Sigmoid colon (tissue), 7 donors: ENCODE data around the gene MAPKAP1. TPM values are rescaled to one million over a fixed set of nuclear protein-coding genes. Genes with fewer than 3 reads are reported as not detected.

Experiments used
- DNase-seq: peaks from one replicate; pipeline ENCODE4 v3.0.0-alpha.2; 2019
- H3K27ac ChIP-seq, 4 donors: fragments of 200-600 bp; sonication (generic); one replicate each; pipeline ENCODE4 v1.5.1; 2016 to 2019; ENCODE audit warnings: mild to moderate bottlenecking in 1 of 4
- H3K27me3 ChIP-seq, 3 donors: fragments of 200-600 bp; sonication (generic); one replicate each; pipeline ENCODE4 v1.5.1; 2019; ENCODE audit warnings: mild to moderate bottlenecking in 1 of 3
- H3K36me3 ChIP-seq, 4 donors: fragments of 200-600 bp; sonication (generic); one replicate each; pipeline ENCODE4 v1.5.1; 2016 to 2019
- H3K4me1 ChIP-seq, 4 donors: fragments of 200-600 bp; sonication (generic); one replicate each; pipeline ENCODE4 v1.5.1; 2017 to 2019
- H3K4me3 ChIP-seq, 4 donors: fragments of 200-600 bp; sonication (generic); one replicate each; pipeline ENCODE4 v1.5.1; 2017 to 2019; ENCODE audit warnings: mild to moderate bottlenecking in 2 of 4, moderate library complexity in 1 of 4
- H3K9me3 ChIP-seq, 4 donors: fragments of 200-600 bp in 3 of 4; sonication (generic) in 3 of 4; one replicate each; pipeline versions ENCODE4 v1.5.1 to v1.6.1; 2013 to 2019
- EP300 ChIP-seq, 4 donors: sonication (generic); formaldehyde crosslinking; IDR thresholded peaks; one replicate each; pipeline ENCODE4 v1.6.1; 2017; ENCODE audit warnings: antibody characterized with exemption in 4 of 4
- POLR2A ChIP-seq, 2 donors: fragments of 450-650 bp; IDR thresholded peaks; one replicate each; pipeline ENCODE4 v1.6.1; 2016; ENCODE audit warnings: antibody characterized with exemption in 2 of 2, mild to moderate bottlenecking in 2 of 2, moderate library complexity in 2 of 2
- POLR2AphosphoS5 ChIP-seq, 4 donors: sonication (generic); formaldehyde crosslinking; IDR thresholded peaks; one replicate each; pipeline ENCODE4 v1.6.1; 2017; ENCODE audit warnings: antibody characterized with exemption in 4 of 4
- WGBS, 2 donors: extraction: QIAGEN DNeasy Blood & Tissue Kit; methylation state at CpG; one replicate each; pipeline ENCODE4 v1.1.7; 2013; 5-methylcytosine and 5-hydroxymethylcytosine counted together
- intact Hi-C: fragments of 100-400 bp; cut with DNase I; formaldehyde crosslinking; loops from one replicate; pipeline ENCODE4 v1.15.1; 2023
- polyA plus RNA-seq, 3 donors: library from polyadenylated mRNA; stranded (reverse); fragments of 200-250 nt; gene quantifications; one replicate each; pipeline ENCODE4 v1.2.3, GENCODE V29; 2013
- total RNA-seq, 4 donors: library from RNA; depleted of rRNA; stranded (reverse); fragments of >200 nt; gene quantifications; one replicate each; pipeline ENCODE4 v1.1.0, GENCODE V29; 2016
- TF ChIP-seq, protein P1 (sequence below), 4 experiments: fragments of 450-650 bp in 3 of 4; fragments of 200-600 bp in 1 of 4; IDR thresholded peaks; one replicate each; pipeline ENCODE4 v1.5.1; 2016 to 2019; ENCODE audit warnings: antibody characterized with exemption in 4 of 4, mild to moderate bottlenecking in 3 of 4, moderate library complexity in 2 of 4
- donor health status: healthy with polysubstance abuse.
- donor health status: Bipolar disorder and iron deficiency.
- donor health status: healthy.

MAPKAP1 gene
- total and polyA plus RNA-seq, 7 donors: 37.2 to 155 (median 84.3) TPM

DNA sequence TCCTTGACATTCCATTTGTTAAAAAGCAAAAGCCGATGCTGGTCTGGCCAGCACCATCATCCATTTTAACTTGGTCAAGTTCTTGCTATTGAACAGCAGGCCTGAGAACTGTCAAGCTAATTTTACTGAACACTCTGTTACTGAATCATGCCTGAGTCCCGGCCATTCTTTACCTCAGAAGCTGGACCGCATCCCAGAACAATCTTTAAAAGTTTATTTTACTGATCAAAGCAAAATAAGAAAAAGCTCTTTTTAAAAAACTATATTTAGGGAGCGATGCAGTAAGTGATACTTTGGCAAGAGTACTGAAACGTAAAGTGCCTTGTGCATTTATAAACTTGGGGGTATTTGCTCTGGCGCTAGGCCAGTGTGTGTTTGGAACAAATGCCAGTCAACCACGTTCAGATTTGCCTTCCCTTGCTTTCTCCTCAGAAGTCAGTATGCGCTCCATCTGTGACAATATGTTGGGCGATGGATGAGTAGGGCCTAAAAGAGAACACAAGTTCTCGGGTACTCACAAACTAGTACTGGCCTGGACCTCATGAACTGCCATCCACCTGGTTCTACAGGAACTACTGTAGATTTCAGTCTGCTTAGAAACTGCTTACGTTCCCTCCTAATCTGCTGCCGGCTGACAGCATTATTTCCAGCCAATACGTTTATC is 161.9 kb downstream of the MAPKAP1 start:
- Histone ChIP-seq H3K4me1 (peaks cover 0 to 79% (median 74%) of the 10 kb centered on the region in 4 donors), H3K9me3 (no peaks in the 10 kb centered on the region), H3K27ac (peak overlapping the region; percentile 72 to 81 (median 76)), H3K27me3 (no peaks in the 10 kb centered on the region), H3K4me3 (no peak overlapping the region), H3K36me3 (no peaks in the 10 kb centered on the region)
- intact Hi-C loops: loop anchor here (5.0 kb wide), 1 partner anchor 63 kb away; no protein-coding TSS in a partner anchor
- WGBS, 2 donors: 74 to 80% methylated on average over 13 of the region's 13 CpGs
- TF ChIP-seq, protein P1, sequence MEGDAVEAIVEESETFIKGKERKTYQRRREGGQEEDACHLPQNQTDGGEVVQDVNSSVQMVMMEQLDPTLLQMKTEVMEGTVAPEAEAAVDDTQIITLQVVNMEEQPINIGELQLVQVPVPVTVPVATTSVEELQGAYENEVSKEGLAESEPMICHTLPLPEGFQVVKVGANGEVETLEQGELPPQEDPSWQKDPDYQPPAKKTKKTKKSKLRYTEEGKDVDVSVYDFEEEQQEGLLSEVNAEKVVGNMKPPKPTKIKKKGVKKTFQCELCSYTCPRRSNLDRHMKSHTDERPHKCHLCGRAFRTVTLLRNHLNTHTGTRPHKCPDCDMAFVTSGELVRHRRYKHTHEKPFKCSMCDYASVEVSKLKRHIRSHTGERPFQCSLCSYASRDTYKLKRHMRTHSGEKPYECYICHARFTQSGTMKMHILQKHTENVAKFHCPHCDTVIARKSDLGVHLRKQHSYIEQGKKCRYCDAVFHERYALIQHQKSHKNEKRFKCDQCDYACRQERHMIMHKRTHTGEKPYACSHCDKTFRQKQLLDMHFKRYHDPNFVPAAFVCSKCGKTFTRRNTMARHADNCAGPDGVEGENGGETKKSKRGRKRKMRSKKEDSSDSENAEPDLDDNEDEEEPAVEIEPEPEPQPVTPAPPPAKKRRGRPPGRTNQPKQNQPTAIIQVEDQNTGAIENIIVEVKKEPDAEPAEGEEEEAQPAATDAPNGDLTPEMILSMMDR (IDR thresholded peaks at IDR 0.05): no peak
- TF ChIP-seq POLR2A (IDR thresholded peaks at IDR 0.05) (no peak), POLR2AphosphoS5 (IDR thresholded peaks at IDR 0.05) (peak in 3 of 4 donors; percentile 23 to 58 (median 47)), EP300 (IDR thresholded peaks at IDR 0.05) (no peak)
- DNase-seq: no peak

DNA sequence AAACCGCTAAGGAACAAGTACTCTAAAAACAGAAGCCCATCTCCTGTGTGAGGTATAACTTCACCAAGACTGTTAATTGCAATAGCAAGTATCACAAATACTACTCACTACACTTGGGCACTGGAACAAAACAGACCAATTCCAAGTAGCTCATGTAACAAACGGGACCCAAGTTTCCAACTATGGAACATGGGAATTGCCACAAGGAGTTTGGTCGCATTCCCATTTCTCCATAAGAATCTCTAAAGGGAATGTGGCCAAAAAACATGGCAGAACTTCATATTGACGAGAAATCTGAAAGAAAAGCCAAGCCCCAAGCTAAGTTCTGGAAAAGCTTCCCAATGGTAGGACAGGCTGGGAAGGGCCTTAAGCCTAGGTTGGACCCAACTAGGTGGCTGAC is 162.5 kb downstream of the MAPKAP1 start:
- Histone ChIP-seq H3K36me3 (no peaks in the 10 kb centered on the region), H3K4me1 (peaks cover 0 to 79% (median 71%) of the 10 kb centered on the region in 4 donors), H3K27ac (peak overlapping the region; percentile 72 to 81 (median 76)), H3K4me3 (no peak overlapping the region), H3K9me3 (no peaks in the 10 kb centered on the region), H3K27me3 (no peaks in the 10 kb centered on the region)
- TF ChIP-seq POLR2A (IDR thresholded peaks at IDR 0.05) (no peak), POLR2AphosphoS5 (IDR thresholded peaks at IDR 0.05) (no peak), EP300 (IDR thresholded peaks at IDR 0.05) (no peak)
- TF ChIP-seq, protein P1 (IDR thresholded peaks at IDR 0.05): no peak
- no peak for DNase-seq
- 92 to 96% methylated on average over 4 of the region's 4 CpGs for WGBS, 2 donors
- intact Hi-C loops: no loop called here

DNA sequence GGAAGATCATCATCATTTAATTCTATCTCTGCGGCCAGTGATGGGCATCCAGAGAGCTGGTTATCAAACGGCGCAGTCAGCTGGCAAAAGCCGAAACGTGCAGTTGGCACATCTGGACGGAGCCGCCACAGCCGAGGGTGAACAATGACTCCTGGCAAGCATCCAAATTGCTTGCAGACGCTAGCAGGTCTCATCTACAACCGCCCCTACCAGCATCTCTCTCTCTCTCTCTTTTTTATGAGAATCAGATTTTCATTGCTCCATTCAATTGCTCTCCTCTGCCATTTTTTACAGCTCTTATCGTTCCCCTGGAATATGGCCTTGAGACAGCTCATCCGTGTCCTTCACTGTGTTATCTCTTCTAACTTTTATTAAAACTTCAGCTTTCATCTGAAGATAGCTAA is 165.2 kb downstream of the MAPKAP1 start:
- DNase-seq: no peak
- 70 to 85% methylated on average over 12 of the region's 12 CpGs for WGBS, 2 donors
- no peak for TF ChIP-seq POLR2AphosphoS5 (IDR thresholded peaks at IDR 0.05)
- TF ChIP-seq POLR2A (IDR thresholded peaks at IDR 0.05): no peak
- no peak for TF ChIP-seq EP300 (IDR thresholded peaks at IDR 0.05)
- H3K4me1 ChIP-seq: peaks cover 0 to 73% (median 65%) of the 10 kb centered on the region in 4 donors
- H3K36me3 ChIP-seq: no peaks in the 10 kb centered on the region
- intact Hi-C loops: no loop called here
- no peaks in the 10 kb centered on the region for H3K27me3 ChIP-seq
- H3K9me3 ChIP-seq: no peaks in the 10 kb centered on the region
- H3K4me3 ChIP-seq: no peak overlapping the region
- no peak overlapping the region for H3K27ac ChIP-seq

DNA sequence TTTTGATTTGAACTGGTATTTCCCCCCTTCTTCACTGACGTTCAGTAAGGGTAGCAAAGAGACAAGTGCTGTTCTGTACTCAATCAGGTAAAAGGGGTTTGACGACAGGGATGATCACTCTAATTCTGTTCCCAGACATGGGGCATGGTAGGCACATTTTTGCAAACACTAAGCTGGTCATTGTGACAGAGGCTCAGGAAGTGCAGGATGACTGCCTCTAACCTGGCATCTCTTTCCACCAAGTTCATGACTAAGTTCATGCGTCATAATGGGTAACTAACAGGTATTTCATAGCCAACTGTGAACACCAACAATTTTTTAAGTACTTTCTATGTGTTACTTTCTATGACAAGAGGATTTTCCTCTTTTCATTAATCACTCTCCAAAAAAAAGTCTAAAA is 166.5 kb downstream of the MAPKAP1 start:
- intact Hi-C loops: no loop called here
- DNase-seq: no peak
- WGBS, 2 donors: 95% methylated on average over 3 of the region's 3 CpGs
- Histone ChIP-seq H3K36me3 (no peaks in the 10 kb centered on the region), H3K4me3 (no peak overlapping the region), H3K9me3 (no peaks in the 10 kb centered on the region), H3K27me3 (no peaks in the 10 kb centered on the region), H3K4me1 (peaks cover 0 to 70% (median 56%) of the 10 kb centered on the region in 4 donors), H3K27ac (no peak overlapping the region)
- TF ChIP-seq EP300 (IDR thresholded peaks at IDR 0.05) (no peak), POLR2A (IDR thresholded peaks at IDR 0.05) (no peak), POLR2AphosphoS5 (IDR thresholded peaks at IDR 0.05) (no peak)
- TF ChIP-seq, protein P1 (IDR thresholded peaks at IDR 0.05): no peak

DNA sequence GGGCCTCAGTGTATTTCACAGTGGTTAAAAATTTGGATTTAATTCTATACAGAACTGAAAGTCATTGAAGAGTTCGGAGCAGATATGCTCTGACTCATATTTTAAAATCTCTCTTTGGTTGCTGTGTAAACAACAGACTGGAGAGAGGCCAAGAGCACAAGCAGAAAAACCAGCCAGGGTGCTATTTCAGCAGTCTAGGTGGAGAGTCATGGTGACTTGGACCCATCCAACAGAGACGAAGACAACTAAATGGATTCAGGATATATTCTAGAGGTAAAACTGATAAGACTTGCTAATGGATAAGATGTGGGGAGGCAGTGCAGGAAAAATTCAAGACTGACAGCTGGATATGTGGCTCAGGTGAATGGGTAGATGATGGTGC is 168.9 kb downstream of the MAPKAP1 start:
- Histone ChIP-seq H3K27me3 (no peaks in the 10 kb centered on the region), H3K36me3 (no peaks in the 10 kb centered on the region), H3K4me1 (peaks cover 0 to 60% (median 42%) of the 10 kb centered on the region in 4 donors), H3K4me3 (no peak overlapping the region), H3K27ac (peak overlapping the region in 1 of 4 donors; percentile 54), H3K9me3 (no peaks in the 10 kb centered on the region)
- no peak for DNase-seq
- WGBS, 2 donors: 15 to 57% methylated on average over 2 of the region's 2 CpGs
- TF ChIP-seq, protein P1 (IDR thresholded peaks at IDR 0.05): no peak
- no peak for TF ChIP-seq EP300 (IDR thresholded peaks at IDR 0.05)
- intact Hi-C loops: no loop called here
